Muscle of back (tissue), 13 donors: Measurements from ENCODE around the gene MID1IP1. TPM values are rescaled to one million over a fixed set of nuclear protein-coding genes. Genes with fewer than 3 reads are reported as not detected.

ENCODE experiments used
- DNase-seq, 3 donors: peaks; one replicate each; pipeline versions ENCODE4 v3.0.0 to v3.0.0-alpha.2; 2013
- long read RNA-seq, 9 donors: transcript quantifications; one replicate each; lab custom pipeline, GENCODE V29; 2026
- polyA plus RNA-seq, 10 donors: library from polyadenylated mRNA; unstranded; fragments of 120-200 nt; gene quantifications; one replicate each; pipeline ENCODE4 v1.2.1, GENCODE V29; 2013; ENCODE audit not compliant: insufficient read length in 10 of 10

The MID1IP1 gene, protein sequence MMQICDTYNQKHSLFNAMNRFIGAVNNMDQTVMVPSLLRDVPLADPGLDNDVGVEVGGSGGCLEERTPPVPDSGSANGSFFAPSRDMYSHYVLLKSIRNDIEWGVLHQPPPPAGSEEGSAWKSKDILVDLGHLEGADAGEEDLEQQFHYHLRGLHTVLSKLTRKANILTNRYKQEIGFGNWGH
- 10 to 100 TPM in 6 of 10 donors, 1 to 10 TPM in 4; 7.1 to 18.7 (median 10.7) TPM for polyA plus RNA-seq
- long read RNA-seq, donor 1, transcript MID1IP1-201 (2 exons, 2,536 nt), result major isoform, 6 of 14 reads
- long read RNA-seq, donor 1, partial matches to known transcripts, result 8 of 14 reads
- long read RNA-seq, donor 1, other reads (novel, unspliced or antisense), result 0 of 14 reads
- long read RNA-seq, donor 2, result 0 reads
- long read RNA-seq, donor 3, result 0 reads
- long read RNA-seq, donor 4, partial matches to known transcripts, result 0 of 2 reads
- long read RNA-seq, donor 4, other reads (novel, unspliced or antisense), result 0 of 2 reads
- long read RNA-seq, donor 5, partial matches to known transcripts, result 0 of 4 reads
- long read RNA-seq, donor 5, other reads (novel, unspliced or antisense), result 0 of 4 reads
- long read RNA-seq, donor 6, partial matches to known transcripts, result 0 of 3 reads
- long read RNA-seq, donor 6, other reads (novel, unspliced or antisense), result 0 of 3 reads
- long read RNA-seq, donor 7, partial matches to known transcripts, result 18 of 22 reads
- long read RNA-seq, donor 7, other reads (novel, unspliced or antisense), result 0 of 22 reads
- long read RNA-seq, donor 8, transcript MID1IP1-201 (2 exons, 2,536 nt), result major isoform, 6 of 6 reads
- long read RNA-seq, donor 8, partial matches to known transcripts, result 0 of 6 reads
- long read RNA-seq, donor 8, other reads (novel, unspliced or antisense), result 0 of 6 reads
- long read RNA-seq, donor 9, partial matches to known transcripts, result 0 of 1 reads
- long read RNA-seq, donor 9, other reads (novel, unspliced or antisense), result 0 of 1 reads

DNA sequence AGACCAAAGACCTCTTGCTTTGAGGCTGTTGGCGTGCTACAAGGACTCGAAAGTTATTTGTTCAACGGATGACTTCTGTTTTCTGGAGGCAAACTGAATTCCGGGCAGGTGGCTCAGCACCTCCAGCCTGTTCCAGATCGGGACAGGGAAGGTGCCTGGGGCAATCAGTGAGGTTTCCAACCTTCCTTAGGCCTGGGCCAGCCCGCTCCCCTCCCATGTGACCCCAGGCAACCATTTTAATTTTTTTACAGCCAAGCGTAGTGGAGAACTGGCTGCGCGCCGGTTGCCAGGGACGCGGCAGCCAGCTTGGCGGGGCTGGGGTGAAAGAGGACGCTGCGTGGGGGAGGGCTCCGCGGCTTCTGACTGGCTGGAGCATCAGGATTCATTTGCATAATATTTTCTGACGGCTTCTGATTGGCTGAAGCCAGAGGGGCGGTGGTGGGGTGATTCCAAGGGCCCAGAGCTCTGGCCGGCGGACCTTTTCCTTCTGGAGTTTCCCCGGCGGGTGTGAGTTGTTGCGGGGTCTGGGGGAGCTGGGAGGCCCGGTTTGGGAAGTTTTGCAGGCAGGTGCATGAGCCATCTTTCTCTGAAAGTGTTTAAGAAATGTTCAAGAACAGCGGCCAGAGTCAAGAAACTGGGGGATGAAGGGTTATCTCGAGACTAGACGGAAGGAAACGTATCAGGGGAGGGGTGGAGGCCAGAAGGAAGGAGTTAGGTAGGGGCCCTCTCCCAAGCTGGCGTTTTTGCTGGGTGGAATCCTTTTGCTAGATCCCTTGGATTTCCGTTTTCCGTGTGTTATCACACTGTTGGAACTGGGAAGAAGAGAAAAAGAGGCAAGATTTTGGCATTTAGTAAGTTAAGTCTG, at the start of gene MID1IP1:
Gene MID1IP1 (plus strand): TSS at position 479 of the 865 bp plus-strand sequence. CDS start 3,488 bp downstream, outside the sequence.
- DNase-seq, result peak; percentile 92 to 96 (median 92)

DNA sequence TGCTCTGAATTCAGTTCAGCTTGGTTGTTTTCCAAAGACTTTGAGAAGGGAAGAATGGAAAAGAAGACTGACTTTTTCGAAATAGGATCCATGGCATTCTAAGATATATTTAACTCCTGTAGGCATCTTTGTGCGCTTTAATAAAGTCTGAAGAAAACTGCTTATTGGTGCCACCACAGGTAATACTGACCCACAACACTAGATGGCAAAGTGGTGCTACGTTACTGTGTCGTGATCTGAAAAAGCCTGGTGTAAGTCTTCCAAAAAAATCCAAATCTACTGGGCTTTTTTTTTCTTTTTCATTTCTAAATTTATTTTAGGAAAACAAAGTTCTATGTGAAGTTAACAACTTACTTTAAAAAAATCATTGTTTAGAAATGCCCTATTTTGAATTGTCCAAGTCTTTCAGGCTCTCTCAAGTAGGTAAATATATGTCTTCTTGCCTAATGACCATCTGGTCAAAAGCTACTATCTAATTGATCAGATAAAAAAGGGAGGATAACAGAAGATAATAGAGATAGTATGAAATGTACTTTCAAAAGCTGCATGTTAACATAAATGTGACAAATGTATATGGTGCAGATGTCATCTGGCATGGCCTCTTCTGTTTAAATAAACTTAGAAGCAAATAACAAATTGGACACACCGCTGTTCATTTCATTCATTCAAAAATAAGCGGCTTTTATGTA, 47.0 kb upstream of the MID1IP1 start:
- peak; percentile 18 to 67 (median 48) for DNase-seq

DNA sequence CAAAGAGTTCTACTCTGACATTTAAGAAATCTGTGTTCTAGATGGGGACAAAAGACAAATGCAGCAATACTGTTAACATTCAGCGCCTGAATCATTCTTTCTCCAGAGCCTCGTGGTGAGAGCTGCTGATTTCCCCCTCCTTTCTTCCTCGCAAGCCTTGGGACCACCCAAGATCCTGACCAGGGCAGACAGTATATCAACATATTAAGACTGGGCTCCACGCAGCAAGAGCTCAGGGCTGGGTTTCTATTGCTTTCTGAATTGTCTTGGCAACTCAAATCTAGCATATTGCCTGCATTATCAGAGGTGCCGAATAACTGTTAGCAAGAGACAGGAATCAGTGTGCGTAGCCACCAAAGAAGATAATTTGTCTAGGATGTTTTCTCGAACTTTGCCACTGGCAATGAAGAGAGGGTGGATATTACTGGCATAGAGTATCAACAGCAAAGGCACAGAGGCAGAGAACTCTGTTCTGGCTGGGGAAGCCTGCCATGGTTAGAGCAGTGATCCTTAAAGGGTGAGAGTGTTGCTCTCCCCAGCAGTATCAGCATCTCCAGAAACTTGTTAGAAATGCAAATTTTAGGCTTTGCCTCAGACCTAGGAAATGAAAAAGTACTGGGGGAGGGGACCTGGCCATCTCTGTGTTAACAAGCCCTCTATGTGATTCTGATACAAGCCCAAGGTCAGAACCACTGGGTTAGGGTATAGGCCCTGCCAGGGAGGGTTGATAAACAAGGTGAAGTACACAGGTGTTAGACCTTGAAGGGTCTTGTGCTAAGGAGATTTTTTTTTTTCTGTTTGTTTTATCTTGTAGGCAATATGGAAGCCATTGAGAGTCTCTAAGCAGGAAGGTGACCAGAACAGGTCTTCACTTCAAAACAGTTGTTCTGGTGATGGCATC, 46.2 kb upstream of the MID1IP1 start:
- peak in 1 of 3 donors; percentile 37 for DNase-seq

DNA sequence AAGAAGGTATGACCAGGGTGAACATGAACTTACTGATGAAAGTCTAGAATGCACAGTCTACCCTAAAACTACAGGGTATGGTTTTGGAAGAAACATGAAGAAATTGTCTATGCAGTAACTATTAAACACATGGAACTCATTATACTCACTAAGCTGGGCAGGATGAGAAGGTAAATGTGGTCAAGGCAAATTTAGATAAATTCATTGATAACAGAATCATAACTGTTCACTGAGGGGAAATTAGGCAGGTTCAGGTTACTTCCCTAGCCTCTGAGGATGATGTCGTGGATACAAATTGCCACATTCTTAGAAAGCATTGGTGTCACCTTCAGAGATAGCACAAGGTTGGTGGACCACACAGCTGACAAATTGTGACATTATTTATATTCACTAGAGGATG, 40.4 kb upstream of the MID1IP1 start:
- DNase-seq, result no peak

DNA sequence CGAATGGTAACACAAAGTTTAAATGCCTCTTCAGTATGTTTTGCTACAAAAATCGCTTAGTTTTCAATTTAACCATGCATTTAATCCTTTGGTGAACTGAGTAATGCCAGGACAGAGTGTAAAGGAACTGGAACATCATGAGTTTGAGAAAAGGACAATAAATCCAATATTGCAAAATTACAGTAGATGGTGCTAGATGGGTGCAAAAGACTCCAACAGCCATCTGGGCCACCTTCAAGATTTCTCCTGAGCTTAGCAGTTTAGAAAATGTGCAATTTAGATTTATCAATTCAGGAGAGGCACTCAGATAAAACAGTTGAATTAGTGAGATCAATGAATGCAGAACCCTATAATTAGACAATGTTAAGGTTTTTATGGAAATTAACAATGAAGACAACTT, 33.2 kb upstream of the MID1IP1 start:
- DNase-seq, result peak in 2 of 3 donors; percentile 31 to 43

DNA sequence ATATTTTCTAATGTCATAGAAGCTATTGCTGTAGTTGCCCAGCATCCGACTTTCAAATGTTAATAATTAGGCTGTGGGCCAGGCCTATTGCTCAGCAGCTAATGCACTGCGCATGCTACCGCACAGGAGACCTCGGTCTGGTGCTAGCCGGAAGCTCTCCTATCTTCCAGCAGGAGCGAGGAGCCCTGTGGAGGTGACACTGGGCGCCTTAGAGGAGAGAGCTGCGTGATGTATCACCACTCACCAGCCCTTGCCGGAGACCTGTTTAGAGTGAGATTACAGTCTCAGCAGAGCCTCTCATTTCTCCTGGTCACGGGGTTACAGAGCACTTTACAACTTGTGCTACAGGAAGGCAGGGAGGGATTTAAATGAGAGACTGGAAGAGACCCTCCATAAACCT, 31.1 kb upstream of the MID1IP1 start:
- no peak for DNase-seq

DNA sequence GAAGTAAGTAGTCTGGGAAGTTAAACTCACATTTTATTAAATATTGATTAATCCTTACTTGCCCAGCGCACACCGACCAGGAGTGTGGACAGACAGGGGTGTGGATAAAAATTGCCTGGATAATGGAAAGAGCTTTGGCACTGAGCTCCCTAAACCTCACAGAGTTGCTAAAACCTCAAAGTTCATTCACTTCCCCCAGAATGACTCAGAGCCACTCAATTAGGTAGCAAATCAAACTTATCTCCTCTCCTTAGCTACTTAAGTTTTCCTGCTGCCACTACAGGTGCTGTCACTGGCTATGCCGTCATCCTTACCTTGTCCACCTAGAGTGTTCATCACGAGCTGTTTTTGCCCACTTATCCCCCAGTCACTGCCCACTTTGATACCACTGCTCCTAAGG, 27.0 kb upstream of the MID1IP1 start:
- no peak for DNase-seq

DNA sequence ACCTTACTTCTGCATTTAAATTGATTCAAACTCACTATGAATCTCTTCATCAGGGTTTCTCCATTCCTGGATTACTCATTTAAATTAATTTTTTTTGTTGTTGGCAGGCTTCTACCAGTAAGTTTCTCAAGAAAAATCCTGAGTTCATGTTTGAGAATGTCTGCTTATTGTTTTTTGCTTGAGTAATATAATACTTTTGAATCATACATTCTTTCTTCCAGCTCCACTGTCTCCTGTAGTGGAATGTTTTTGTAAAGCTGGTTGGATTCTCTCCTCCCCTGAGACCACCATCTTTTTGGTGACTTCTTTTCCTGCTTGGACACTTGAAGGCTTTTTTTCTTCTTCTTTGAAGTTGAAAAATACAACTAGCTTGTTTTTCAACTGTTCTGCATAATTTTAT, 4.3 kb upstream of the MID1IP1 start:
- DNase-seq, result no peak

DNA sequence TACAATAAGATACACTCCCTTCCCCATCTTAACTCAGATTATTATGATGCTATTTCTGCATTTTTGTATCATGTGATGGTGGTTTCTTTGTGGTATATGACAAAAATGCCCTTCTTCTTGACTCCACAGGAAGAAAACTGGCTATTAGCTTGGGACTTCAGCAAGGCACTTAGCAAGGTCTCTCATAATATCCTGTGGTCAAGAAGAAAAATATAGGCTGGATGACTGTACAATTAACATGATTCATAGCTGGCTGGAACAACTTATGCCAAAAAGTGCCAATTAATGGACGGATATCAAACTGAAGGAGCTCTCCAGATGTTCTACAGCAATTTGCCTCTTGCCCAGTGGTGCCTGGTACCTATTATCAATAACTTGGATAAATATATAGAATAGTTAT, 2.3 kb upstream of the MID1IP1 start:
- no peak for DNase-seq

DNA sequence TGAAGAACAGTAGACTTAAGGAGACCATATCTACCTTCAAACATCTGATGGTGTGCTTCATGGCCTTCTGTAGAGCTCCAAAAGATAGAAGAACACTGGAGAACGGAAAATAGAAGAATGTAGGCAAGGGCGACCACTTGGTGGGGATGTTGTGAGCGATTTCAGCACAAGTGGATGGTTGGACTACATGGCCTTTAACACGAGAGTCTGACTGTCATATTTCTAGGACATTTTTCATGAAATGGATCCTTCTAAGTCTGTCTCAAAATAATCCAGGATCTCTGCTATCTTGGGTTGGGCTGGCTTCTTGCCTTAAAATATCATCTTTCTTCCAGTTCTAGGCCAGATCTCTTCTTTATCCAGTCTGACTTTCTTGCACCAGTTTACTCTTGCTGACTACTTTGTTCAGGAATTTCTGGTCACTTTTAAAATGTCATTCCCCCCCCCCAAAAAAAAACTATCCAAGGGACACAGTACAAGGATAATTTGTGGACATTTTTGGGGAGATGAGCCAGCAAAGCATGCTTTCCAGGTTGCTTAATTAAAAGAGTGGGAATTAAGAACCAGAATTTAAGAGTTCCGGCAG, 1.2 kb upstream of the MID1IP1 start:
- DNase-seq, result peak in 1 of 3 donors; percentile 48

DNA sequence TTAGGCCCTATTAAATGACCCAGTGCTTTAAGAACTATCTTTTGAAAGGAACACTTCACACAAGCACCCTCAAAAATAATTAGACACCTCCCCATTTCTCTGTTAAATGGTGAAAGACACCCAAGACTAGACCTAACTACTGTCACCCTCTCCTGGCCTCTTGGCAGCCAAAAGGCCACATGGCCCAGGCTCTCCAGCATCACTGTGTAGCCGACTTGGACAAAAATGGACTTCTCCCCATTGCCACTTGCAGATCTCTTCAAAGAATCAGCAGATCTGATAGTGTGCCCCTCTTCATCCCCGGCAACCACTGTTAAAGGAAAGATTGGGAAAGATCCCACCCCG, 2.0 kb downstream of the MID1IP1 start:
- no peak for DNase-seq

DNA sequence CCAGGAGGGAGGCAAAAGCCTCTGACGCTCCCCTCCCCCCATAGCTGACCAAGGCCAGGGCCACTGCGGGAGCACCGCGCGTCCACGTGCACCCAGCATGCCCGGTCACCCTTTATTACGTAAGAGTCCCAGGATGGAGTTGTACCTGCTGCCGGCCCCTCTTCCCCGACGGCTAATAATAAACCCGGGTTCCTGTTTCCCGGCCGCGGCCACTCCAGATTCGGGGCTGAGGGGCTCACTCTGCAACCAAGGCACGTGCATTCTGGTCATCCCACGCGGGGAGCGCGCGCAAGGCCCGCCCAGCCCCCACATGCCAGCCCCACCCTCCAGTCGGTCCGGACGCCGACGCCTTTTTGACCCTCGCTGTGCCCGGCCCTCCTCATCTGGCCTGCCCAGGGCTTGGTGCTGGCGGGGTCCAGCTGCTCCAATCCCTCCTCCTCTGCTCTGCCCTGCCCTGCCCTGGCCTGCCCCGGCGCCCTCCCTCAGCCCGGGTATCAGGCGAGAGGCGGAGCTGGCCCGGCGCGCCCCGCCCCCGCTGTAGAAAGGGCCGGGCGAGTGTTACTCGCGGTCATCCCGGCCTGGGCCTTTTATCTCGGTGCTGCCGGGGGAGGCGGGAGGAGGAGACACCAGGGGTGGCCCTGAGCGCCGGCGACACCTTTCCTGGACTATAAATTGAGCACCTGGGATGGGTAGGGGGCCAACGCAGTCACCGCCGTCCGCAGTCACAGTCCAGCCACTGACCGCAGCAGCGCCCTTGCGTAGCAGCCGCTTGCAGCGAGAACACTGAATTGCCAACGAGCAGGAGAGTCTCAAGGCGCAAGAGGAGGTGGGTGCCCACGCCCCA, 2.6 kb downstream of the MID1IP1 start:
- DNase-seq, result peak; percentile 68 to 93 (median 74)

DNA sequence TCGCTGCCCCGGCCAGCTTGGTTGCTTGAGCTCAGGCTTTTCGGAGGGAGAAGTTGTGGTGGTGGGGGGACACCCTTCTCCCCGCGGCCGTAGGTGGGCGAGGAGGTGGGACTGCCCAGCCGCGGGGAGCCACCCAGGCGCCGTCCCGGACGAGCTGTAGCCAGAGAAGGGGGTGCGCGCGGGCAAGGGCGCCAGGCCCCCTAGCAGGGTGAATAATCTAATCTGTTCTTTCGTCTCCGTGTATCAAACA, 3.1 kb downstream of the MID1IP1 start:
- no peak for DNase-seq

DNA sequence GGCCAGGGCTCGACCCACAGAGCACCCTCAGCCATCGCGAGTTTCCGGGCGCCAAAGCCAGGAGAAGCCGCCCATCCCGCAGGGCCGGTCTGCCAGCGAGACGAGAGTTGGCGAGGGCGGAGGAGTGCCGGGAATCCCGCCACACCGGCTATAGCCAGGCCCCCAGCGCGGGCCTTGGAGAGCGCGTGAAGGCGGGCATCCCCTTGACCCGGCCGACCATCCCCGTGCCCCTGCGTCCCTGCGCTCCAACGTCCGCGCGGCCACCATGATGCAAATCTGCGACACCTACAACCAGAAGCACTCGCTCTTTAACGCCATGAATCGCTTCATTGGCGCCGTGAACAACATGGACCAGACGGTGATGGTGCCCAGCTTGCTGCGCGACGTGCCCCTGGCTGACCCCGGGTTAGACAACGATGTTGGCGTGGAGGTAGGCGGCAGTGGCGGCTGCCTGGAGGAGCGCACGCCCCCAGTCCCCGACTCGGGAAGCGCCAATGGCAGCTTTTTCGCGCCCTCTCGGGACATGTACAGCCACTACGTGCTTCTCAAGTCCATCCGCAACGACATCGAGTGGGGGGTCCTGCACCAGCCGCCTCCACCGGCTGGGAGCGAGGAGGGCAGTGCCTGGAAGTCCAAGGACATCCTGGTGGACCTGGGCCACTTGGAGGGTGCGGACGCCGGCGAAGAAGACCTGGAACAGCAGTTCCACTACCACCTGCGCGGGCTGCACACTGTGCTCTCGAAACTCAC, 3.6 kb downstream of the MID1IP1 start:
- DNase-seq, result peak in 1 of 3 donors; percentile 70

DNA sequence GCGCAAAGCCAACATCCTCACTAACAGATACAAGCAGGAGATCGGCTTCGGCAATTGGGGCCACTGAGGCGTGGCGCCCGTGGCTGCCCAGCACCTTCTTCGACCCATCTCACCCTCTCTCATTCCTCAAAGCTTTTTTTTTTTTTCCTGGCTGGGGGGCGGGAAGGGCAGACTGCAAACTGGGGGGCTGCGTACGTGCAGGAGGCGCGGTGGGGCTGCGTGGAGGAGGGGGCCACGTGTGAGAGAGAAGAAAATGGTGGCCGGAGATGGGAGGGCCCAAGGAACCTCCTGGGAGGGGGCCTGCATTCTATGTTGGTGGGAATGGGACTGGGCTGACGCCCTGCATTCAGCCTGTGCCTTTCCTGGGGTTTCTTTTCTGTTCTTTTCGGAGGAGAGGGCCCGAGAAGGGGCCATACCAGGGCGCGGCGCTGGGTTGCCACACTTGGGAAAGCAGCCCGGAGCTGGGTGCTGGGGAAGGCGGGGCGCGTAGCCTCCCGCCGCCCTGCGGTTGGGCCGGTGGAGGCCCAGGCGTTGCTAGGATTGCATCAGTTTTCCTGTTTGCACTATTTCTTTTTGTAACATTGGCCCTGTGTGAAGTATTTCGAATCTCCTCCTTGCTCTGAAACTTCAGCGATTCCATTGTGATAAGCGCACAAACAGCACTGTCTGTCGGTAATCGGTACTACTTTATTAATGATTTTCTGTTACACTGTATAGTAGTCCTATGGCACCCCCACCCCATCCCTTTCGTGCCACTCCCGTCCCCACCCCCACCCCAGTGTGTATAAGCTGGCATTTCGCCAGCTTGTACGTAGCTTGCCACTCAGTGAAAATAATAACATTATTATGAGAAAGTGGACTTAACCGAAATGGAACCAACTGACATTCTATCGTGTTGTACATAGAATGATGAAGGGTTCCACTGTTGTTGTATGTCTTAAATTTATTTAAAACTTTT, 4.5 kb downstream of the MID1IP1 start:
- peak in 1 of 3 donors; percentile 76 for DNase-seq

DNA sequence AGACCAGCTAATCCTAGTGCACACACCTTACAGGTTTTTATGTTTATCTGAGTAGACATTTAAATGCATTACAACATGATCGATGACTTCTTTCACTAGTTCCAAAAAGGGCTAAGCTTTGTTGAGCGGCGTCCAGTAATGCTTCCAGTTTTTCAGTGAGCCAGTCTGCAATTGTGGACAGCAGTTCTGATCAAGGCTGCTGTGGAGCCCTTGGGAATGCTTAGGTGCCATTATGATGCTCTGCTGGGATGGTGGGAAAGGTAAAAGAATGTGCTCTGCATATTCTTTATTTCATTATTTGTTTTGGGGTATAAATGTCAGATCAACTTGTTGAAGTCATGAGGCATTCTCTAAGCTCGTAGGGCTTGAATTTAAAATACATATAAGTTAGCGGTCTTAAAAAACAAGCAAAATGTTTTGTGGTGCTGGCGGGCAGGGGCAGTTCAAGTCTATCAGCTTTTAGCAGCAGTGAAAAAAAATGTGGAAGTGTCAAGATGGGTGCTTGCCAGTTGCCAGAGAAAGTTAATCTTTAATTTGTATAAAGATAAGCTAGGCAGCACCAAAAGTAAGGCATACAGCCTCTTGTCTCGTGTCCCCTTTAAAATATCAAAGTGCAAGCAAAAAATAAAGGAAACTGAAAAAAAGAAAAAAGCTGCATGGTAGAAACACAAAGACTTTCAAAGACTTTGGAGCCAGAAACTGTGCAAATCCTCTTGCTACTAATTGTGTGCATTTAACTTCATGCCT, 5.8 kb downstream of the MID1IP1 start:
- DNase-seq, result no peak
